HG03457 (cell line): Measurements from ENCODE around the gene HRH2.
A peak's percentile ranks its signal among the peaks of the same experiment; 100 is the strongest.
"Not testable (repeated sequence)": the region's sequence is repeated elsewhere in the genome, so short reads cannot be mapped to it uniquely, and the experiment has no call there.

Experiments used
- ATAC-seq: cut with Tn5 transposase; IDR thresholded peaks from one replicate; pipeline ENCODE4 v1.9.1; 2021; ENCODE audit warnings: moderate number of reproducible peaks; ENCODE audit not compliant: unreplicated experiment

The HRH2 gene

GRCh38 chr5:175646251-175646650, 11.6 kb upstream of the HRH2 start:
- ATAC-seq, result no peak

- no peak for ATAC-seq
Observed at GRCh38 chr5:175649967-175650366, 7.9 kb upstream of the HRH2 start.

- not testable (repeated sequence) for ATAC-seq
Observed at GRCh38 chr5:175650430-175651205, 7.3 kb upstream of the HRH2 start.

DNA sequence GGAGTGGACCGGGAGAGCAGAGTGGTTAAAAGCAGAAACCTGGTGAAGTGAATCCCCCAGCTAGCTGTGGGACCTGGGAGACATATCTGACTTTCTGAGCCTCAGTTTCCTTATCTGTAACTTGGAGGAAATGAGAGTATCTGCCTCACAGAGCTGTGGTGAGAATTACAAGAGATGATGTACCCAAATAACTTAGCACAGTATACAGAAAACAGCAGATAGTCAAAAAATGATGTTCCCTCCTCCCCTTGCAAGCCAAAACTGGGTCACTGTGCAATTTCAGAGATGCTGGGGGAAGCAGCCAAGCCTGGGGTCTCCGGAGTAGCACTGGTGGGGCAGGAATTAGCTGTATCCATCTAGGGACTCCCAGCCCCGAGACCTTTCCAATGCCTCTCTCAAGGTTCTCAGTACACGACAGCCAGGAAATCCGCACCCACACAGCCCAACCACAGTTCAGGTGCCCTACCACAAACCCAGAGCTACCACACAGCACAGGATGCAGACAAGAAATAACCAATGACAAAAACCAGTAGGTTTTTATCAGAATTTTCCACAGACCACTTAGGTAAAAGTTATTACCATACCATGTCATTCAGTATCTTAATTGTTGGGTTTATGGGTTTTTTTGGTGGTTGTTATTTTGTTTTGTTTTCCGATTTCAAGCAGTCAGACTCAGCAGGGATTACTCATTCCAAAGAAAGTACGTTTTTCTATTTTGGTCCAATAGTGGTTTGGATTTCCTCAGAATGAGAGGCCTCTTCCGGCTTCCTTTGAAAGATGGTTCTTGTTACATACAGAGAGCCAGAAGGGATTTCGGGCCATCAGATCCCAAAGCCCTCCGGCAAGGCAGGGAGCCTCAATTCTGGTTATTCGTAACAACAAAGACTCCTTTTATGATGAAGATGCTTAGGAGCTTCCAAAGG, 4.9 kb upstream of the HRH2 start:
- peak; percentile 61 for ATAC-seq

GRCh38 chr5:175653763-175654162, 4.1 kb upstream of the HRH2 start:
- ATAC-seq, result no peak

- no peak for ATAC-seq
Observed at GRCh38 chr5:175654339-175654738, 3.5 kb upstream of the HRH2 start.

GRCh38 chr5:175654807-175655206, 3.1 kb upstream of the HRH2 start:
- ATAC-seq, result no peak

- no peak for ATAC-seq
Observed at GRCh38 chr5:175655411-175655810, 2.5 kb upstream of the HRH2 start.

DNA sequence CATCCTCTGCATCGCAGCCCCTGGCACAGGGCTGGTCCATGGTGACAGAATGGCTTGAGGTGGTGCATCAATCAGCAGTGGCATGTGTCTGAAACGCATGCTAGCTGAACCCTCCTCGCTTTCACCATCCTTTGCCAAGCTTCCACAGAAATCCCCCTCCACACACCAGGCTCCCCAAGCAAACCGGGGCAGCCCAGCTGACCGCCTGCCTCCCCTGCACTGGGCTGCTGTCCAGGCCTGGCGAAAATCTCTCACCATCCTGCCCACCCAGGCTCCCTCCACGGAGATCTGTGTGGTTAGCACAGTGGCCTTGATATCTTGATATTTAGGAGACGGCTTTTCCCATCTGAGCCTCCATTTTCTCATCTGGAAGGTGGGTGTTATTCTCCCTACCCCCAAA, 905 bp upstream of the HRH2 start:
- ATAC-seq, result no peak

- ATAC-seq, result no peak
Observed at GRCh38 chr5:175658299-175659145, 651 bp downstream of the HRH2 start.

DNA sequence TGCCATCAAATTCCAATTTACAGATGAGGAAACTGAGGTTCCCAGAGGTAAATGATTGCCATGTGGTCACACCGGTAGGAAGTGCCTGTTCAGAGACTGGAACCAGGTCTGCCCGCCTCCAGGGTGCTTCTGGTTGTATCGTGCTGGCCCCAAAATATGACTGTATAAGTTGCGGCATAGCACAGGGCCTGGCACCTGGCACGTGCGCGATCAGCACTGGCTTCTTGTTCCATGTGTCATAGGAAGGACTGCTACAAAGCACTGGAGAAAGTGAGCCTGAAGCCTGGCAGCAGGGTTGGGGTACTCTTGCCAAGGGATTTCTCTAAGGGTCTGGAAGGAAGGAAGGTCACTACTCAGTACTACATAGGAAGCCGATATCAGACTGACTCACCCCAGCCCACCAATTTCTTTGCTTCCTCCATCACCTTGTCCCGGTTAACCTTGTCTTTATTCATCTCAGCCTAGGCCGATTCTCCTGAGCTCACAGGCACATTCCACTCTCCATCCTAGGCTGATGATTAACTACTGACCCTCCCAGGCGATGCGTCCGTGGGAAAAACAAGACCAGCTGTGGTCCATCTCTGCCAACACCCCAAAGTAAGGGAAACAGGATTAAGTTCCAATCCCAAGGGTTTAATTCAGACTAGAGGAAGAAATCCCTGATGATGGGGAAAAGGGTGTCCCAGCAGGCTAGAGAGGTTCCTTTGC, 1.8 kb downstream of the HRH2 start:
- no peak for ATAC-seq

DNA sequence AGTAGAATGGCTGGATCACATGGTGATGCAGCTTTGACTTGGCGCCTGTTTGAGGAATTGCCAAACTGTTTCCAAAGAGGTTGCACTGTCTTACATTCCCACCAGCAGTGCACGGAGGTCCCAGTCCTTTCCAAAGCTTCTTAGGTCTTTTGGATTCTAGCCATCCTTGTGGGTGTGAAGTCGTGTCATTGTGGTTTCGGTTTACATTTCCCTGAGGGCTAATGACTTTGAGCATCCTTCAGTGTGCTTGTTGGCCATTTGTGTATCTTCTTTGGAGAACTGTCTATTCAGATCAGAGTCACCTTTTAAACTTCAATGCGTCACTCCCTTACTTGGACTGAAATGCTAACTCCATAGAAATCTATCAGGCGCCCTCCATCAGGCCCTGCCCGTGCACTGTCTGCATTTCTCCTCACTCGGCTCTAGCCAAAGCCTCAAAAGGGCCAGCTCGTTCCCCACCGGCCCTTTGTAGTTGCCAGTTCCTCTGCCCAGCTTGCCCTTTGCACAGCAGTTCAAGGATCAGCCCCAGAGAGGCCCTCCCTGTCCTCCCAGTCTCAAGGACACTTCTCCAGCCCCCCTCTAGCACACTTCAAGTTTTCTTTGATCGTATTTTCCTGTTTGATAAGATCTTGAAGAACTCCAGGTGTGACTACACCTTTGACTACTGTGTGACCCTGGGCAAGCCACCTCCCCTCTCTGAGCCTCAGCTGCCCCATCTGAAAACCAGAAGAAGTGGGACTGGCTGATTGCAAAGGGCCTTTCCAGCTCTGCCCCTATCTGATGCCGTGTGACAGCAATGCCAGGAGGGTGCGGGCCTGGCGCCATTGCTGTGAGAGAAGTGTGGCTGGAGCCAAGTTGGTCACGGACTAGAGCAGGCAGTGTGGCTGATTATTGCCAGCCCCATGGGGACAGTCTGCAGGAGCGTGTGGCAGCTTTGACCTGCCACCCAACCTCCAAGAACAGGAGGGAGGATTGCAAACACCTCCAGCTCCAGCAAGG, 5.6 kb downstream of the HRH2 start:
- no peak for ATAC-seq

- ATAC-seq, result no peak
Observed at GRCh38 chr5:175664723-175665122, 6.9 kb downstream of the HRH2 start.

DNA sequence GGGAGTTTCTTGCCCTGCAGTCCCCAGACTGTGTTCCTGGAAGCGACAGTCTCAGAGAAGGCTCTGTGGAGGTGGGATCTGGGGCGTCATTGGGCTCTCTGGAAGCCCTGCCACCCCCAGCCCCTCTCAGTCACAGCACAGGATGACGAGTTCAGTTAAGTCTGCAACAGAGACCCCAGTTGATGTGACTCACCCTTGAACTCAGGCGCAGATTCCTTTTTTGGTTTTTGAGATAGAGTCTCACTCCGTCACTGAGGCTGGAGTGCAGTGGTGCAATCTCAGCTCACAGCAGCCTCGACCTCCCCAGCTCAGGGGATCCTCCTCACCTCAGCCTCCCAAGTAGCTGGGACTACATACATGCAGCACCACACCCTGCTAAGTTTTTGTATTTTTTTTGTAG, 8.3 kb downstream of the HRH2 start:
- ATAC-seq, result no peak

DNA sequence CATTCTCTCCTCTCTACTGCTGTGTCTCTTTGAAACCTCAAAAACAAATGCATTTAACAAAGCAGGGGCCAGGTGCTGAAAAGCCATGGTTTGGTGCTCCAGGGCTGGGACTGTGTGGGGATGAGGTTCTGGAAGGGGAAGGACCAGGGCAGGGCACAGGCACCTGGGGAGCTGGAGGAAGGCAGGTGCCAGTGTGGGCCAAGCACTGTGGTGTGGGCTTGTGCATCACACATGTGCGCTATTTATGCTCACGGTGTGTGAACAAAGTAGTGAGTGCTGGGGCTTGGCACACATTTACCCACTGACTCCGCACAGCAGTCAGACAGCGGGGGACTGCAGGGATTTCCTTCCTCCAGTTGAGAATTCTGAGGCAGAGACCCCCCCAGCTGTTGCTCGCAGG, 10.1 kb downstream of the HRH2 start:
- no peak for ATAC-seq

GRCh38 chr5:175670372-175670771, 12.5 kb downstream of the HRH2 start:
- ATAC-seq, result no peak

- ATAC-seq, result no peak
Observed at GRCh38 chr5:175671013-175671412, 13.1 kb downstream of the HRH2 start.

GRCh38 chr5:175672976-175673648, 15.2 kb downstream of the HRH2 start:
- ATAC-seq, result no peak
